HG02840 (cell line): ENCODE measurements around the gene MYNN.
"Not testable (repeated sequence)": the region's sequence is repeated elsewhere in the genome, so short reads cannot be mapped to it uniquely, and the experiment has no call there.

Source experiments
- ATAC-seq: cut with Tn5 transposase; IDR thresholded peaks from one replicate; pipeline ENCODE4 v1.9.1; 2021; ENCODE audit warnings: mild to moderate bottlenecking, moderate library complexity, moderate number of reproducible peaks; ENCODE audit not compliant: unreplicated experiment, low FRiP score

MYNN gene

DNA sequence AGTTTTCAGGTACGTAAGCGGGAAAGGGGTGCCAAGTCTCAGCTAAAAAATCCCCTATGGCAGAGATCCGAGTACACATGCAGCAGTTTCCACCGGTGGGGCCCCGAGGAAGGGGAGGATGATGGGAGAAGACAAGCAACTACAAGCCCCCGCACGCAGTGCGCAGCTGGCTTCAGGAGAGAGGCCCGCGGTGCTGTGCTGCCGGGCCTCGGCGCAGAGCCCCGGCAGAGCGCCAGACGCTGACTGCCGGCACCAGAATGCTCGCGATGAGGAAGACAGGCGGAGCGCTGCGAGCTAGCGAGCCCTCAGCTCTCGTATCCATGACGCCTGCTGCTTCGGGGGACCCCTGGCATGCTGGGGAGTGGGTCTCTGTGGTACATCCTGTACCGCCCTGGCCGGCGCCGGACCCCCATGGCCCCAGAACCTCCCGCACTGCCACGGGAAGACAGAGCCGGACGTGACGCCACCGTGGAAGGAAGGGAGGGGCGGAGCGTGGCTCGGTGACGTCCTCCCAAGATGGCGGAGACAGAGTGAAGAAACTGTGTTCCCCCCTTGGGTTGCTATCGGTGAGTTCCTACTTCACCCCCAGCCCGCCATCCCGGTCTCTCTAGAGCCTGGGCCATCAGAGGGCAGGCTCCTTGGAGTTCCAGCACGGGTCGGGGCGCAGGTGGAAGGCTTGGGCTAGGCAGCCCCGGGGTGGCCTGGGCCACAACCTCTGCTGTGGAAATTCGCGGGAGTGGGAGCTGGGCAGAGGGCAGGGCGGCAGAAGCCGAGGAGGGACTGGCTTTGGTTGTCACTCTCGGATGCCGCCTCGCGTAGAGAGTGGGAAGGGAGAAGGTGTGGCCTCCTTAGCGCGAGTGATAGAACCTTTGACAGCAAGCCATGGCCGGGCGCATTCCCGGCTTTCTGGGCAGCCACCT lies at the start of gene MYNN:
Gene MYNN (plus strand): TSS at position 500 of the 920 bp plus-strand sequence. CDS start 900 bp downstream, outside the sequence.
- ATAC-seq: peak; percentile 85

DNA sequence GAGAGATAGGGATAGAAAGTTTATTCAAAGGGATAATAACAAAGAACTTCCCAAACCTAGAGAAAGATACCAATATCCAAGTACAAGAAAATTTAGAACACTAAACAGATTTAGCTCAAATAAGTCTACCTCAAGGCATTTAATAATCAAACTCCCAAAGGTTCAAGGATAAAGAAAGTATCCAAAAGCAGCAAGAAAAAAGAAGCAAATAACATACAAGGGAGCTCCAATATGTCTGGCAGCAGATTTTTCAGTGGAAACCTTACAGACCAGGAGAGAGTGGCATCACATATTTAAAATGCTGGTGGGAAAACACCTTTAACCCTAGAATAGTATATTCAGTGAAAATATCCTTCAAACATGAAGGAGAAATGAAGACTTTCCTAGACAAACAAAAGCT lies 41.3 kb upstream of the MYNN start:
- not testable (repeated sequence) for ATAC-seq

DNA sequence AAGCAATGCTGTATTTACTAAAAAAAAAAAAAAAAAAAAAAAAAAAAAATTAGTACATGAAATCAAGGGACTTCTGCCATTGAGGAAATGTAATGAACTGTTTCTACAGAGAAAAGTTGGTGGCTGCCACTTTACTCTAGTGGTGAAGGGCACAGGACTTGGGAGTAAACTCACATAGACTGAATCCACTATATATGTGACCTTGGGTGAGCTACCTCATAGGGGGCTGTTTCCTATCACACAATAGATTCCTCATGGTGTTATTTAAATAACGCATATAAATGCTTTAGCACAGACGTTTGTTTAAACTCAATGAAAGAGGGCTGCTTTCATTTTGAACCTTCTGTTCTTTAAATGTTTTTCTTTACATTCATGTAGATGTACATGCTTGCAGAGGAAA lies 34.1 kb upstream of the MYNN start:
- no peak for ATAC-seq

DNA sequence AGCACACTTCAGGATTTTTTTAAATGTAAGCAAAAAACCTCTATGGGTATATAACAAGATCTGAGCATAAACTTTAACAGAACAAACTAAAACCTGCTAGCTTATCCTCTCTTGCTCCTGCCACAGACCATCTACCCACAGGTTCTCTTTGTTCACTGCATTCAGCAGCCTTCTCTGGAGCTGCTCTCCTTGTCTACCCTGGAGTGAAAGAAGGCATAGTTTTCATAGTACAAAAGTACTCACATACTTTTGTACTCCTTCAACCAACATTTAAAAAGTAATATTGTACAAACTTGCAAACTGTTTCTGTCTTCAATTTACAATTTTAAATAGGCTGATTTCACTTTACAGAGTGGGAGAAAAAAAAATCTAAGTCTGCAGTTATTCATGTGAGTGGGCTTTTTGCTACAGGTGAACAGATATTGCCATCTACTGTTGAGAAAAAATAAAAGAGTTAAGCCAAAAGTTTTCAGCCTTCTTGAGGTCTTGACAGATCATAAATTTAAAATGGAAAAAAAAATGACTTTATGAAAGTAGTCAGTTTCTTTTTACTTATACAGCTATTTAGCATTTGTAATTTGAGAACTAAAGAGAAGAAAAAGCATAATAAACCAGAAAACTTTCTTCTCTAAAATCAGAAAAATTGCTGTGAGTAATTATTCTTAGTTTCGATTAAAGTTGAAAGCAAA lies 28.7 kb upstream of the MYNN start:
- no peak for ATAC-seq

DNA sequence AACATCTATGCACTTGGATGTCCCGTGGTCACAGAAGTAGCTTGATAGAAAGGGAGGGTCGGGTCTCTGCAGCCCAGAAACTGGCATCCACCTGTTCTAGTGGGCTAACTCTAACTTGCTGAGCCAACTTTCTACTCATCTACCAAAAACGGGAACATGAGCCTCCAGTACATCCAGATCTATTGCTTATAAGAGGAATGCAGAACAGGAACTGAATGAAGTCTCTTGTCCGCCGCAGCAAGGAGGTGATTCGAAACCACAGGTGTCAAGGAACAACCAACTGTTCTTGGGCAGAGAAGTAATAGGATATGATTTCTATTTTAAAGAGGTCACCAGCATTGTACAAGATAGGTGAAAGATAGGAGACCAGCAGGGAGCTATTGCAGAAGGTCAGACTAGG lies 26.3 kb upstream of the MYNN start:
- ATAC-seq: no peak

DNA sequence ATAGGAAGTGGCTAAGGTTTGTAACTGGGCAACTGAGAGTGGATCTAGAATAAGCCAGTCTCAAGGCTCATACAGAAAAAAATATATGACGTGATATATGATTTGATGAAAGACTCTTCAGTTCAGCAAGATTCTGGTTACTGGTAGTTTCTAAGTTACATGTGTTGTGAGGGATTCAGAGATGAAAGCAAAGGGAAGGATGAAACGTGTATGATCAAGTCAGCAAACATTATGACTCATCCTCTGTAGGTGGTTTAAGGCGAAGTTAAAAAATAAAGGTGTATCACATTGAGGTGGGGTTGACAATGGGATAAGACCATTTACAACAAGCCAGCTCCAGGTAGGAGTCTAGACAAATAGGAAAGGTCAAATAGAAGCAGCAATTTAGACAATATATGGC lies 24.5 kb upstream of the MYNN start:
- no peak for ATAC-seq

DNA sequence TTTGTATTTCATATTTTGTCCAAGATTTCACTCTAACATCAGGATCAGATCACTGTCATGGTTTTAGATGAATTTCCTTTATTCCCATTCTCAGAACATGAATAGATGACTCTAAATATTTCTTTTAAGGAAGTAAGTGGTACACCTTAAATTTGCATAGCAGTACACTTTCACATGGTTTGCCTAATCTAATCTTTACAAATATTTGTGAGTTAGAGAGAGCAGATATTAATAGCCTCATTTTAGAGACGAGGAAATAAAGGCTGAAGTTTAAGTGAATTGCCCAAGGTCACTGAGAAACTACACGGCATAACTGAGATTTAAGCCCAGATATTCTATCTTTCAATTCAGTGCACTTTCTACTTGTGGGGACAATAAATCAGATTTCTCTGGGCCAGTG lies 22.5 kb upstream of the MYNN start:
- no peak for ATAC-seq

DNA sequence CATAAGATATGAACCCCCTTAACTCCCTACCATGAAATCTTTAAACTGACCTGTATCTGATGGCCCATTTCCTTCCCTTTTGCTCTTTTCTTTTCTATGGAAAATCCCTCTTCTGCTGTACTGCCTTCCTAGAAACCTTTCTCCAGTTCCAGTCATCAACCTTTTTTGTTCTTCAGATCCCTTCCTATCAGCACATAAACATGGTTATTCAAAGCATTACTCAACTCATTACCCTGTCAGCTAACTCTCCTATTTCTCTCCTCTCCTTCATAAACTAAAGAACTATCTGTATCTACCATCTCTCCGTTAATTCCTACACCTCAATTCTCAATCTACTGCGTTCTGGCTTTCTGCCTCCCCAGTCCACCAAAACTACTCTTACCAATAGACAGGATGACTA lies 21.3 kb upstream of the MYNN start:
- ATAC-seq: no peak

DNA sequence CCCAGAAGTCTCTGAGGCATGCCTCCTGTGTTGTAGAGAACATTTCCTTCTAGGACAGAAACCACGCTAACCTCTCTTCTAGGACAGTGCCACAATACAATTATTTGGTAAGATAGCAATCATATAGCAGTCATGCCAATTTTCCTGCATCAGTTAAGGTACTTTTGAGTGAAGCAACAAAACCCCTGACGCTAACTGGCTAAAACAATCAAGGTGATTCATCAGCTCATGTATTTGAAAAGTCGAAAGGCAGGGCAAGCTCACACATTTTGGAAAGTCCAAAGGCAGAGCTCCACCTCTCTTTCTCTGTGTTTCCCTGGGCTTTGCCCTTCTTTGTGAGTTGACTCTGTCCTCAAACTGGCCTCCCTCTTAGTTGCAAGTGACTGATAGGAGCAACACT lies 18.5 kb upstream of the MYNN start:
- no peak for ATAC-seq

DNA sequence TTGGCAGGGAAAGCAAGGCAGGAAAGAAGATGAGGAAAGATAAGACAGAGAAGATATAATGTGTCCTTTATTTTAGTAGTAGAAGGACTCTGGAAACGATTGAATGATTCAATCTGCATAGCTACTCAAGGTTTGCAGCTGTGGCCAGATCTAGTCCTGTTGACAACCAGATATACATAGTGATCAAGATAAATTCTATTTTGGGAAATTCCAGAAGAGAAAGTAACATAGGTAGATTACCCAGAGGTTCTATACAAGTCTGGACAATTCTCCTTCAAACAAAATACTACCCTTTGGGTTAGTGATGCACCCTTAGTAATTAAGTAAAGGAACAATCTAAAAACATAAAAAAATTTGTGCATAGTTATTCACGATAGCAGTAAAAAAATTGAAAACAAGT lies 17.7 kb upstream of the MYNN start:
- ATAC-seq: no peak

DNA sequence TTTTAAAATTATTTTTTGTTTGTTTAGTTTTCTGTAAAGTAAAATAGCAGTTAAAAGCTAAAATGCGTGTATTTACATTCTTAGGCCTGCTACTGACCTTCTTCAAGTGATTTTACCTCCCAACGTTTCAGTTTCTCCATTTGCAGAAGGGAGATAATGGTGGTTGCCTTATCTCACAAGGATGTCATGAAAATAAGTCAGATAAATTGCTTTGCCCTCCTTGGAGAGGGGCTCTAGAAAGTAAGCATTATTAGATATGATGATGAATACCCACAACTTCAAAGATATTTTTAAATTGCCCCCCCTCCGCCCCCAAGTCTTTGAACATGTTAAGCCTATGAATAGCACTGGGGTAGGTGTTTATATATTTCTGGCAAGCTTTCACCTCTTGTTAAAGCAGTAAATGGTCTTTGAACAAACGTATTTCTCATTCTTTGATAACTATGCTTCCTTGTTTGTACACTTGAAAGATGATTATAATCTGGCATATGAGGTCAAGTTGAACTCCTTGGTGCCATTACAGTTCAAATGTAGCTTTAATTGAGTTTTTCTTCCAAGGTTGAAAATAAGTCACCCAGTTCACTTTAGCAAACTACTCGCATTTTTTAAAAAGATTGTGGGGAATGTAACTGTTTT lies 14.7 kb upstream of the MYNN start:
- no peak for ATAC-seq

DNA sequence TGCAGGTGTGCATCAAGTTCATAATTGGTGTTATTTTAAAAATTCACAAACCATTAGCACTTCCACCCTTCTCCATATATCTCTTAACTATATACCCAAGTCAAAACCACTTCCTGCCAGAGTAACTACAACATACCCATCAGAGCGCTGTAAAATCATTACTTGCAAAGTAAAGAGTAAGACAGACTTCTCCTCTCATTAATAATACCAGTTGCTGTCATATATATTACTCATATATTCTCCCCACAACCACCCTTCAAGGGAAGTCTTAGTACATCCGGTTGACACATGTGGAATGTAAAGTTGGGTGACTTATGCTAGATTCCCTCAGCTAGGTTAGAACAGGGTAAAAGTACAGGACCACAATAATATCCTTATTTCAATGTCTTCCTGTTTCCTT lies 13.9 kb upstream of the MYNN start:
- ATAC-seq: no peak

DNA sequence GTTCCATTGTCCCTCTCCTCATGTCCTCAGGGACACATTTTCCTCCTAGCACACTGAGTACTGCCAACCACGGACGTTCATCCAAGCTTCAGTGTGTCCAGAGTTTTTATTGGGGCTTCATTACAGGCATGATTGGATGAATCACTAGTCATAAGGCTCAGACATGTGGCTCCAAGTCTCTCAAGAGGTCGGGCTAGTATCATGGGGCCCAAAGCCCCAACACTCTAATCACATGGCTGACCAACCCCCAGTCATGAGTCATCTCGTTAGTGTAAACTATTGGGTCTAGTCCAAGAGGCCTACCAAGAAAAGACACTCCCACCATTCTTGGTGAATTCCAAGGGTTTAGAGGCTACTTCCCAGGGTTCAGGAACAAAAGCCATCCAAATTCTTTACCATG lies 12.7 kb upstream of the MYNN start:
- ATAC-seq: no peak

DNA sequence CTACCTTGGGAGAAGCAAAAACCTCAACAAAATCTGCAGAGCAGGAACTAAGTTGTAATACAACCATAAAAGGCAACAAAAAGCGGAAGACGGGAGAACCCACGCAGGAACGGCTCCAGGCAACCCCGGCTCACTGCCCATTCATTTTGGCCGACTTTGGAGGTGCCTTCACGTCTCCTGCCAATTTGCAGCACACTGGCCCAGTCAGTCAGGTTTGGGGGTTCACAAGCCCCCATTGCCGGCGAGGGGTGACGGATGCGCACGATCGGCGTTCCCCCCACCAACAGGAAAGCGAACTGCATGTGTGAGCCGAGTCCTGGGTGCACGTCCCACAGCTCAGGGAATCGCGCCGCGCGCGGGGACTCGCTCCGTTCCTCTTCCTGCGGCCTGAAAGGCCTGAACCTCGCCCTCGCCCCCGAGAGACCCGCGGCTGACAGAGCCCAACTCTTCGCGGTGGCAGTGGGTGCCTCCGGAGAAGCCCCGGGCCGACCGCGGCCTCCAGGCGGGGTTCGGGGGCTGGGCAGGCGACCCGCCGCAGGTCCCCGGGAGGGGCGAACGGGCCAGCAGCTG lies 8.8 kb upstream of the MYNN start:
- peak; percentile 35 for ATAC-seq

DNA sequence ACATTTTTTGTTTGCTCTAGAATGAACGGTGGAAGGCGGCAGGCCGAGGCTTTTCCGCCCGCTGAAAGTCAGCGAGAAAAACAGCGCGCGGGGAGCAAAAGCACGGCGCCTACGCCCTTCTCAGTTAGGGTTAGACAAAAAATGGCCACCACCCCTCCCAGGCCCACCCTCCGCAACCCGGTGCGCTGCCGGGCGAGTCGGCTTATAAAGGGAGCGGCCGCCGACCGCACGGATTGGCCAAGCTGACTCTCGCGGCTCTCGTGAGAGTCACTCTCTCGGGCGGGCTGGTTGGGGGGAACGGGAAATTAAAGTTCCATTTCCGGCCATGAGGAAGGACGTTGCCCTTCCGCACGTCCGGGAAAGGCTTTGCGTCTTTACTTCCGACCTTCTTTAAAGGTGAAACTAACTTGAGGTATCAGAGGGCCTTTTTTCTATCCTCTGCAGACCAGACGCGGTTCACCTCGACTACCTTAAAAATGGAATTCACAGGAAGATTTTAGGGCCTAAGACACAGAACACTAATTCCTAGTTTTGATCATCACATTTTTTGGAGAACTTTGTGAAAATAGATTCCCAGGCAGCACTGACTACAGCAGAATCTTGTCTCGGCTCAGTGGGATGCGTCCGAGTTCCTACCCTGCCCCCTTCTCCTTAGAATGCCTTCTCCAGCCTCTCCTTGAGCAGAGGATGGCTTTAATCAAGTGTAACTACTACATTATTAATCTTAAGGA lies 8.1 kb upstream of the MYNN start, which contains the start of gene TERC:
Gene TERC (minus strand): TSS at position 179 of the 731 bp plus-strand sequence.
- peak; percentile 64 for ATAC-seq

DNA sequence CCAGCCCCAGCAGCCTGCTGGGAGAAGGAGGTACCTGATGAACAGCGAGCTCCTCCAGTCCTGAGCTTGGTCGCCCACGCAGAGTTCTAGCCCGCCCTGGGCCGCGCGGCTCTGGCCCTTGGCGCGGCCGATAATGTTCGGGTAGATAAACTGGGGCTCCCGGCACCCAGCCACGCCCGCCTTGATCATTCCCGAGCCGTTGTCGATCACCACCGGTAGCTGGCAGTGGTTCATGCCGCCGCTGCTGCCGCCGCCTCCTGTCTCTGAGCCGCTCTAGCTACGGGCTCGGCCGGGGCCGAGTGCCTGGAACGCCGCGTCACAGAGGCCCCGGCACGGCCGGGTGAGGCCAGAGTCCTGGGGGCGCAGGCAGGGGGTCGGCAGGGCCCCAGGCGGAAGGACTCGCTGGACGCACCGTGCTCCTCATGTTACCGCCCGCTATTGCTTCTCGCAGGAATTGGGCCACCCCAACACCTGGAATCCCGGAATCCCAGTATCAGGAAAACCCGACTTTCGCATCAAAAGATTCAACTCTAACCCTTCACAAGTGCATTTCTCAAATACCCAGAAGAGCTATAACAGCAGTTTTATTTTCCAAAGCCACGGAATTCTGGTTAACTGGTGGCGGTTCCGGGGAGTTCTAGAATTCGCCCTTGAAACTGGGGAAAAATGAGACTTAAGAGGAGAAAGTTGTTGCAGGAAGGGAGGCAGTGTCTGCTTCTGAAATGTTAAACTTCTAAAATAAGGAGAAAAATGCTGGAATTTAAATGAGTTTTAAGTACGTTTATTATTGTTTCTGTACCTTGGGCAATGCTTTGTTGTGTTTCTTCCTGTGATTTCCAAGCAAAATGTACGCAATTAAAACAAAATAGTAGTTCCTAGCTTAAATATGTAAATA lies 3.7 kb upstream of the MYNN start, which contains the start of gene ACTRT3:
Gene ACTRT3 (minus strand): TSS at position 275 of the 895 bp plus-strand sequence. CDS start 41 bp downstream, at position 234.
- ATAC-seq: peak; percentile 19

DNA sequence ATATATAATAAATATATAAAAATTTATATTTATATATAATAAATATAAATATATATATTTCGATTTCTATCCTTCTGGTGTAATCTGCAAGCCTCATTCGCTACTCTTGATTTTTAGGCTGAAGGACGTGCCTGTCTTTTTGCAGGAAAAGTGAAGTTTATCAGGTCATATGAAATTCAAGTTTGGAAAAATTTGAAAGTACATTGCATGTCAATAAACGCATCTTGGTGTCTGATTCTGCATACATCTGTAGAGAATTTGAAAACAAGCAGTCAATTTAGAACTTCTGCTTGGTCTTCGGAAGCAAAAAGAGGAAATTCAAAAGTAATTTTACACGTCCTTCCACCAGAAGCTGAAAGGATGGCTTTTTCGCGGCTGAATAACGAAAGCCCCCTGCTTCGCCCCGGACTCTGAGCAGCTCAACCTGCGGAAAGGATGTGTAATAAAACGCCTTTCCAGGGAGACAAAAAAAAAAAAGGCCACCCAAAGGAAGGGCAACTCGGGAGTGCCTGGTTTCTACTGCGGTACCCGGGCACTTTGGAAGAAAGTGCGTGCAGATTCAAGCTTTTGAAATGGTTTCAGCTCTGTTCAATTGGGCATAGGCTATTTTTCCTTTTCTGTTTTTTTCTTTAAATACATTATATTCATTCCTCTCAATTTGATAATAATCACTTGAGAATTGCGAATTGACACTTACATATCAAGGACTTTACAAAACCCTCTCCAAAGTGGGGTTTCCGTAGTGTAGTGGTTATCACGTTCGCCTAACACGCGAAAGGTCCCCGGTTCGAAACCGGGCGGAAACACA lies 1.5 kb upstream of the MYNN start:
- ATAC-seq: peak; percentile 22

DNA sequence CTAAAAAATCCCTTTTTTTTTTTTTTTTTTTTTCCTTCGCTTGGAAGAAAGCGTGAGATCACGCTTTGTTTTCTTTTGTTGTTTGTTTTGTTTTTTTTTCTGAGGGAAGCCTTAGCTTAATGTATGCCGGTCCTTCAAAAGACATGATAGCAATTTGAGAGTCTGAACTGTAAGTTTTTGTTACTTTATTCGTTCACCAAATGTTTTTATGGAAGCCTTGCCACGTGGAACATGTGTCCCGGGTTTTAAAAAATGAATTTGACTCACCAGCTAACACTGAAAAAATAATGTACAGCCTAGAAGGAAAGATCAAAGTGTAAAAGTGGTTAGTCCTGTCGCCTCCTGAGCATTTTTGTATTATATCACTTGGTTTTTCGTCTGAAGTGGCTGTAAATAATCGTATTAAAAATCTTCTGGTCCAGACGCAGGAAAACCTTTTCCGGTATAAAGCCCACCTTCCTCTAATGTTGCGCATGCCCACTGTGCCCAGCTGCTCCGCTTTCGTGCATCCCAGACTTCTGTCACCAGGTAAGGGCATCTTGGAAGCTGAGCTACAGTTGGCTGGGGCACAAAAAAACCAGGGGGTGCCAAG lies 795 bp upstream of the MYNN start:
- ATAC-seq: peak; percentile 16
